ENCODE measurements around the gene TEN1.

DNA sequence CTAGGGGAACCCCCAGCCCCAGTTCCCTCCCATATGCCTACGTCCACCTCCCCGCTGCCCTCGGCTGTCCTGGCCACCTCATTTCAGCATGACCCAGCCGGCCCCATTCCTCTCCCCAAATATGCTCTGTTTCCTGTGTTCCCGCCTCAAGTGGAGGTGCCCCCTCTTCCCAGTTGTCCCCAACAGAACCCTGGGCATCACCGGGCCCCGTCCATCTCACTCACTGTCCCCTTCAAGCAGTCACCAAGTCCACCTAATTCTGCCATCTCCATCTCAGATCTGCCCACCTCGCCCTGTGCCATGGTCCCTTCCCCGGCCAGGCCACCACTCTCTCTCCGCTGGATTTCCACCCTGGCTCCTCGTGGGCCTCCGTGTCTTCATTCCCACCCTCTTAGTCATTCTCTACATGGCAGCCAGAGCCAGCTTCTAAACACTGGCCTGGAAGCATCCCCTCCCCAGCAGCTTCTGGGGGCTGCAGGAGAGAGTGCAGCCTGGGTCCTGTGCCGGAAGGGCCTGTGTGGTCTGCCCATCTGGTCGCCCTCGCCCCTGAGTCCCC is 34.4 kb downstream of the TEN1 start:
- TF ChIP-seq, protein P1, sequence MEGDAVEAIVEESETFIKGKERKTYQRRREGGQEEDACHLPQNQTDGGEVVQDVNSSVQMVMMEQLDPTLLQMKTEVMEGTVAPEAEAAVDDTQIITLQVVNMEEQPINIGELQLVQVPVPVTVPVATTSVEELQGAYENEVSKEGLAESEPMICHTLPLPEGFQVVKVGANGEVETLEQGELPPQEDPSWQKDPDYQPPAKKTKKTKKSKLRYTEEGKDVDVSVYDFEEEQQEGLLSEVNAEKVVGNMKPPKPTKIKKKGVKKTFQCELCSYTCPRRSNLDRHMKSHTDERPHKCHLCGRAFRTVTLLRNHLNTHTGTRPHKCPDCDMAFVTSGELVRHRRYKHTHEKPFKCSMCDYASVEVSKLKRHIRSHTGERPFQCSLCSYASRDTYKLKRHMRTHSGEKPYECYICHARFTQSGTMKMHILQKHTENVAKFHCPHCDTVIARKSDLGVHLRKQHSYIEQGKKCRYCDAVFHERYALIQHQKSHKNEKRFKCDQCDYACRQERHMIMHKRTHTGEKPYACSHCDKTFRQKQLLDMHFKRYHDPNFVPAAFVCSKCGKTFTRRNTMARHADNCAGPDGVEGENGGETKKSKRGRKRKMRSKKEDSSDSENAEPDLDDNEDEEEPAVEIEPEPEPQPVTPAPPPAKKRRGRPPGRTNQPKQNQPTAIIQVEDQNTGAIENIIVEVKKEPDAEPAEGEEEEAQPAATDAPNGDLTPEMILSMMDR (conservative IDR thresholded peaks at IDR 0.05 in 1 of 2, IDR thresholded peaks at IDR 0.05 in 1 of 2; ENCODE audit: extremely low read depth in 1 of 2, insufficient read depth in 1 of 2, low read depth in 1 of 2, low read length in 2 of 2) = no peak
- no peak for TF ChIP-seq EZH2 (IDR thresholded peaks at IDR 0.05; ENCODE audit: borderline replicate concordance, low read length)

Data from mammary epithelial cell (primary cell).